WTC11 (cell line): ENCODE results near the gene CLCNKB. TPM values are rescaled to one million over a fixed set of nuclear protein-coding genes. Genes with fewer than 3 reads are reported as not detected.
"Not testable (repeated sequence)": the region's sequence is repeated elsewhere in the genome, so short reads cannot be mapped to it uniquely, and the experiment has no call there.

ENCODE experiments used
- ATAC-seq: fragments of 200-7000 bp; cut with Tn5 transposase; 2 replicates; pipeline ENCODE4 v1.10.0; 2021; ENCODE audit warnings: mild to moderate bottlenecking, moderate library complexity
- CTCF ChIA-PET: fragments of 300-600 bp; sonication (Branson Sonifier 250); formaldehyde crosslinking; loops from one replicate; lab custom pipeline; 2021; ENCODE audit warnings: antibody characterized with exemption; lab: Charles Lee
- POLR2A ChIA-PET: fragments of 350-600 bp; sonication (Branson Sonifier 250); formaldehyde crosslinking; loops from one replicate; lab custom pipeline; 2021; ENCODE audit warnings: antibody characterized with exemption; lab: Charles Lee
- DNase-seq: peaks from one replicate; pipeline ENCODE4 v3.0.0; 2021; ENCODE audit warnings: low spot score
- H3K27ac Mint-ChIP-seq: 2 replicates; pipeline ENCODE4 v1.8.0; 2021; ENCODE audit warnings: mixed read lengths
- H3K27me3 Mint-ChIP-seq: 2 replicates; pipeline ENCODE4 v1.8.0; 2021; ENCODE audit warnings: low read depth, mild to moderate bottlenecking, moderate library complexity, mixed read lengths
- H3K36me3 Mint-ChIP-seq: 2 replicates; pipeline ENCODE4 v1.8.0; 2021; ENCODE audit warnings: mixed read lengths
- H3K4me1 Mint-ChIP-seq: 2 replicates; pipeline ENCODE4 v1.8.0; 2022; ENCODE audit warnings: mixed read lengths
- H3K4me3 Mint-ChIP-seq: 2 replicates; pipeline ENCODE4 v1.8.0; 2021; ENCODE audit warnings: mild to moderate bottlenecking, moderate library complexity, mixed read lengths
- H3K9me3 Mint-ChIP-seq: 2 replicates; pipeline ENCODE4 v1.8.0; 2021; ENCODE audit warnings: mixed read lengths
- CREB1 ChIP-seq: sonication (generic); formaldehyde crosslinking; IDR thresholded peaks from 2 replicates; pipeline ENCODE4 v1.8.0; 2023; ENCODE audit warnings: mild to moderate bottlenecking, missing genetic modification reagents
- CREM ChIP-seq: sonication (generic); formaldehyde crosslinking; IDR thresholded peaks from 2 replicates; pipeline ENCODE4 v1.8.1; 2022; ENCODE audit warnings: mild to moderate bottlenecking, missing genetic modification reagents, moderate library complexity
- EMX1 ChIP-seq: fragments of 250-450 bp; sonication (Bioruptor Pico); IDR thresholded peaks from 2 replicates; pipeline ENCODE4 v1.8.0; 2021; ENCODE audit warnings: mild to moderate bottlenecking
- ZBTB21 ChIP-seq: sonication (generic); formaldehyde crosslinking; IDR thresholded peaks from 2 replicates; pipeline ENCODE4 v1.8.1; 2023; ENCODE audit warnings: mild to moderate bottlenecking, missing genetic modification reagents, borderline replicate concordance
- ZMAT4 ChIP-seq: fragments of 250-450 bp; sonication (Bioruptor Pico); IDR thresholded peaks from 2 replicates; pipeline ENCODE4 v1.9.0; 2021; ENCODE audit warnings: mild to moderate bottlenecking
- ZNF138 ChIP-seq: sonication (generic); formaldehyde crosslinking; conservative IDR thresholded peaks from 2 replicates; pipeline ENCODE4 v1.8.1; 2022; ENCODE audit warnings: mild to moderate bottlenecking, moderate library complexity, missing genetic modification reagents
- ZNF219 ChIP-seq: sonication (generic); formaldehyde crosslinking; IDR thresholded peaks from 2 replicates; pipeline ENCODE4 v1.8.0; 2023; ENCODE audit warnings: missing genetic modification reagents, mild to moderate bottlenecking, borderline replicate concordance
- ZNF671 ChIP-seq: fragments of 250-450 bp; sonication (Bioruptor Pico); IDR thresholded peaks from 2 replicates; pipeline ENCODE4 v1.8.0; 2021; ENCODE audit warnings: mild to moderate bottlenecking
- total RNA-seq: library from RNA; stranded (reverse); gene quantifications from 3 replicates; pipeline ENCODE4 v1.2.3, GENCODE V29; 2021
- TF ChIP-seq, protein P1 (sequence below): fragments of 250-450 bp; sonication (Bioruptor Pico); IDR thresholded peaks from 2 replicates; pipeline ENCODE4 v1.9.0; 2021; ENCODE audit warnings: mild to moderate bottlenecking, borderline replicate concordance
- TF ChIP-seq, protein P2 (sequence below): sonication (generic); formaldehyde crosslinking; IDR thresholded peaks from 2 replicates; pipeline ENCODE4 v1.8.0; 2022; ENCODE audit warnings: mild to moderate bottlenecking, missing genetic modification reagents
- TF ChIP-seq, protein P3 (sequence below): sonication (generic); formaldehyde crosslinking; IDR thresholded peaks from 2 replicates; pipeline ENCODE4 v1.8.1; 2022; ENCODE audit warnings: mild to moderate bottlenecking, moderate library complexity, missing genetic modification reagents

Gene CLCNKB
- total RNA-seq, 1 experiment from 2014 or later: 1.8 TPM

DNA sequence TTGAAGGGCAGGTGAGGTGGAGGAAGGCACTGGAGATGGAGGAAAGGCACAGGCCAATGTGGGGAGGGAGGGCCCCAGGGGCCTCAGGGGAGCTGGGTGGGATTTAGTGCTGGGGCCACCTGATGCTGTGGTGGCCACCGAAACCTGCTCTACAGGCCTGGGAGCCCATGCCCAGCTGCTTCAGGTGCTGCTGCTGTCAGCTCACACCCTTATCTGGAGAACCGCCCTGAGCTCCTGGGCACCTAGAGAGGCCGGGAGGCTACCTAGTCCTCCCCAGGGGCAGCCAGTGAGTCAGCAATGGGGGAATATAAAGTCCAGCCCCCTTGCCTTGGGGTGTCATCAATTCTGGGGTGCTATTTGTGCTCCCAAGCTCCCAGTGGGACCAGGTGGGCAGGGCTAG is 17.7 kb downstream of the CLCNKB start:
- Mint-ChIP-seq H3K4me3 (no peak overlapping the region), H3K27ac (no peak overlapping the region), H3K27me3 (no peaks in the 10 kb centered on the region; the same call in 1 of the 2 replicates), H3K36me3 (no peaks in the 10 kb centered on the region), H3K4me1 (peaks cover 26% of the 10 kb centered on the region), H3K9me3 (no peaks in the 10 kb centered on the region)
- TF ChIP-seq ZNF138 (CRISPR knock-in tag) (no peak), EMX1 (no peak), ZBTB21 (CRISPR knock-in tag) (no peak), CREM (CRISPR knock-in tag) (no peak), ZNF671 (CRISPR knock-in tag) (no peak), ZNF219 (CRISPR knock-in tag) (no peak), ZMAT4 (CRISPR knock-in tag) (no peak), CREB1 (CRISPR knock-in tag) (no peak)
- TF ChIP-seq, protein P1, sequence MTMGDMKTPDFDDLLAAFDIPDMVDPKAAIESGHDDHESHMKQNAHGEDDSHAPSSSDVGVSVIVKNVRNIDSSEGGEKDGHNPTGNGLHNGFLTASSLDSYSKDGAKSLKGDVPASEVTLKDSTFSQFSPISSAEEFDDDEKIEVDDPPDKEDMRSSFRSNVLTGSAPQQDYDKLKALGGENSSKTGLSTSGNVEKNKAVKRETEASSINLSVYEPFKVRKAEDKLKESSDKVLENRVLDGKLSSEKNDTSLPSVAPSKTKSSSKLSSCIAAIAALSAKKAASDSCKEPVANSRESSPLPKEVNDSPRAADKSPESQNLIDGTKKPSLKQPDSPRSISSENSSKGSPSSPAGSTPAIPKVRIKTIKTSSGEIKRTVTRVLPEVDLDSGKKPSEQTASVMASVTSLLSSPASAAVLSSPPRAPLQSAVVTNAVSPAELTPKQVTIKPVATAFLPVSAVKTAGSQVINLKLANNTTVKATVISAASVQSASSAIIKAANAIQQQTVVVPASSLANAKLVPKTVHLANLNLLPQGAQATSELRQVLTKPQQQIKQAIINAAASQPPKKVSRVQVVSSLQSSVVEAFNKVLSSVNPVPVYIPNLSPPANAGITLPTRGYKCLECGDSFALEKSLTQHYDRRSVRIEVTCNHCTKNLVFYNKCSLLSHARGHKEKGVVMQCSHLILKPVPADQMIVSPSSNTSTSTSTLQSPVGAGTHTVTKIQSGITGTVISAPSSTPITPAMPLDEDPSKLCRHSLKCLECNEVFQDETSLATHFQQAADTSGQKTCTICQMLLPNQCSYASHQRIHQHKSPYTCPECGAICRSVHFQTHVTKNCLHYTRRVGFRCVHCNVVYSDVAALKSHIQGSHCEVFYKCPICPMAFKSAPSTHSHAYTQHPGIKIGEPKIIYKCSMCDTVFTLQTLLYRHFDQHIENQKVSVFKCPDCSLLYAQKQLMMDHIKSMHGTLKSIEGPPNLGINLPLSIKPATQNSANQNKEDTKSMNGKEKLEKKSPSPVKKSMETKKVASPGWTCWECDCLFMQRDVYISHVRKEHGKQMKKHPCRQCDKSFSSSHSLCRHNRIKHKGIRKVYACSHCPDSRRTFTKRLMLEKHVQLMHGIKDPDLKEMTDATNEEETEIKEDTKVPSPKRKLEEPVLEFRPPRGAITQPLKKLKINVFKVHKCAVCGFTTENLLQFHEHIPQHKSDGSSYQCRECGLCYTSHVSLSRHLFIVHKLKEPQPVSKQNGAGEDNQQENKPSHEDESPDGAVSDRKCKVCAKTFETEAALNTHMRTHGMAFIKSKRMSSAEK (CRISPR knock-in tag): no peak
- TF ChIP-seq, protein P2, sequence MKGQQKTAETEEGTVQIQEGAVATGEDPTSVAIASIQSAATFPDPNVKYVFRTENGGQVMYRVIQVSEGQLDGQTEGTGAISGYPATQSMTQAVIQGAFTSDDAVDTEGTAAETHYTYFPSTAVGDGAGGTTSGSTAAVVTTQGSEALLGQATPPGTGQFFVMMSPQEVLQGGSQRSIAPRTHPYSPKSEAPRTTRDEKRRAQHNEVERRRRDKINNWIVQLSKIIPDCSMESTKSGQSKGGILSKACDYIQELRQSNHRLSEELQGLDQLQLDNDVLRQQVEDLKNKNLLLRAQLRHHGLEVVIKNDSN: no peak
- TF ChIP-seq, protein P3, sequence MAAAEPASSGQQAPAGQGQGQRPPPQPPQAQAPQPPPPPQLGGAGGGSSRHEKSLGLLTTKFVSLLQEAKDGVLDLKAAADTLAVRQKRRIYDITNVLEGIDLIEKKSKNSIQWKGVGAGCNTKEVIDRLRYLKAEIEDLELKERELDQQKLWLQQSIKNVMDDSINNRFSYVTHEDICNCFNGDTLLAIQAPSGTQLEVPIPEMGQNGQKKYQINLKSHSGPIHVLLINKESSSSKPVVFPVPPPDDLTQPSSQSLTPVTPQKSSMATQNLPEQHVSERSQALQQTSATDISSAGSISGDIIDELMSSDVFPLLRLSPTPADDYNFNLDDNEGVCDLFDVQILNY (CRISPR knock-in tag): no peak
- ATAC-seq (no peak), DNase-seq (no peak)
- ChIA-PET CTCF (interaction anchor here (0.5 to 1.9 kb wide), 4 partner anchors 12 to 209 kb away, joined by 3 to 10 read pairs (median 3); partner anchors contain the start of gene FAM131C), POLR2A (no interaction called here)

DNA sequence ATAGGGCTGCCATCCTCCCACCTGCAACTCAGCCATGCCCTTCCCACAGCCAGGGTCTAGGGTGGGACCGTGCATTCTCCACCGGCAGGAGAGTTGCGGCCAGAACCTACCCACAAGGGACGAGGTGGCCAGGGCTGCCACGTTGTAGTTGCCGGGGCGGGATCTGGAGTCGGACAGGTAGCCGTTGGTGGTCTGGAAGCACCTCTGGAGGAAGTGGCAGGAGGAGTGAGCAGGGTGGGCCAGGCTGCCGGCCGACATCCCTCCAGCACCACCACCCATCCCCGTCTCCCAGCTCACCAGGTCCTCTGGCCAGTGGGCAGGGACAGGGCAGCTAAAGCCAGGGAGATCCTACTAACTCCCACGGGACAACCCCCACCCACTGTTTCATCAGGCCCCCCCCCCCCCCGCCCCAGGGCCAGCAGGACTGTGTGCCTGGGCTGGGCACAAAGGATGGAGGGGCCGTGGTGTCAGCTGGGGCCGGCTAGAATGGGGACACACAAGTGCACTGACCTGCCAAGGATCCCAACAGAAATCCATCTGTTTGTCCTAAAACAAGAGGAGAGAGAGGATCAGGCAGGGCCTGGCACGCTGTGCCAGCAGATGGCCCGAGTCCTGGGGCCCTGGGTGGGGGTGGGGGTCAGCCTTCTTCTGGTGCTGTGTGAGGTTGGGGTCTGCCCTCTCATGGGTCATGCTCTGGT is 18.6 kb downstream of the CLCNKB start:
- H3K9me3 Mint-ChIP-seq, DNase-seq, H3K4me3 Mint-ChIP-seq, POLR2A ChIA-PET, H3K27me3 Mint-ChIP-seq, H3K27ac Mint-ChIP-seq, H3K36me3 Mint-ChIP-seq, ATAC-seq: not testable (repeated sequence)
- CTCF ChIA-PET: interaction anchor here (1.0 kb wide), 1 partner anchor 126 kb away, joined by 3 read pairs; no protein-coding TSS in a partner anchor
- H3K4me1 Mint-ChIP-seq: peaks cover 25% of the 10 kb centered on the region

GRCh38 chr1:16062687-16063075 is 19.1 kb downstream of the CLCNKB start:
- H3K9me3 Mint-ChIP-seq, POLR2A ChIA-PET, H3K27me3 Mint-ChIP-seq, DNase-seq, H3K27ac Mint-ChIP-seq, H3K36me3 Mint-ChIP-seq, H3K4me3 Mint-ChIP-seq, ATAC-seq: not testable (repeated sequence)
- CTCF ChIA-PET: interaction anchor here (1.0 kb wide), 1 partner anchor 126 kb away, joined by 3 read pairs; no protein-coding TSS in a partner anchor
- peaks cover 31% of the 10 kb centered on the region for H3K4me1 Mint-ChIP-seq
